Breast epithelium (tissue), 4 donors: ENCODE measurements around the gene CRIM1. TPM values are rescaled to one million over a fixed set of nuclear protein-coding genes. Genes with fewer than 3 reads are reported as not detected.

Experiments used
- DNase-seq, 2 donors: peaks; one replicate each; pipeline ENCODE4 v3.0.0-alpha.2; 2019; ENCODE audit warnings: low spot score in 2 of 2
- H3K27ac ChIP-seq, 2 donors: fragments of 200-600 bp; sonication (generic) in 1 of 2; one replicate each; pipeline ENCODE4 v1.5.1; 2016 to 2019; ENCODE audit warnings: mild to moderate bottlenecking in 1 of 2
- H3K27me3 ChIP-seq, 2 donors: fragments of 200-600 bp; sonication (generic) in 1 of 2; one replicate each; pipeline versions ENCODE4 v1.5.1 to v1.6.0; 2017 to 2019; ENCODE audit warnings: control low read depth in 1 of 2, mild to moderate bottlenecking in 1 of 2
- H3K36me3 ChIP-seq: fragments of 200-600 bp; one replicate; pipeline ENCODE4 v1.5.1; 2019
- H3K4me1 ChIP-seq, 2 donors: fragments of 200-600 bp; sonication (generic); one replicate each; pipeline ENCODE4 v1.5.1; 2016 to 2019; ENCODE audit warnings: control low read depth in 1 of 2
- H3K4me3 ChIP-seq, 3 donors: fragments of 200-600 bp; sonication (generic); 1 replicate in 2 of 3; 2 replicates in 1 of 3; pipeline ENCODE4 v1.5.1; 2016 to 2019; ENCODE audit warnings: mild to moderate bottlenecking in 3 of 3, moderate library complexity in 2 of 3
- H3K9me3 ChIP-seq, 2 donors: fragments of 200-600 bp; sonication (generic) in 1 of 2; one replicate each; pipeline ENCODE4 v1.5.1; 2016 to 2019; ENCODE audit warnings: control low read depth in 1 of 2
- CTCF ChIP-seq, 3 donors: fragments of 450-650 bp; IDR thresholded peaks; one replicate each; pipeline ENCODE4 v1.5.1; 2016 to 2017; ENCODE audit warnings: antibody characterized with exemption in 3 of 3, mild to moderate bottlenecking in 3 of 3, moderate library complexity in 3 of 3
- POLR2A ChIP-seq: fragments of 450-650 bp; IDR thresholded peaks from one replicate; pipeline ENCODE4 v1.6.1; 2016; ENCODE audit warnings: antibody characterized with exemption, mild to moderate bottlenecking, moderate library complexity
- POLR2AphosphoS5 ChIP-seq, 3 donors: sonication (generic); formaldehyde crosslinking; IDR thresholded peaks; one replicate each; pipeline ENCODE4 v1.6.1; 2017; ENCODE audit warnings: antibody characterized with exemption in 3 of 3
- intact Hi-C: fragments of 100-400 bp; cut with DNase I; formaldehyde crosslinking; loops from one replicate; pipeline ENCODE4 v1.15.1; 2023; ENCODE audit warnings: low total_unique reads
- total RNA-seq, 3 donors: library from RNA; depleted of rRNA; stranded (reverse); fragments of >200 nt; gene quantifications; one replicate each; pipeline ENCODE4 v1.1.0, GENCODE V29; 2016

The CRIM1 gene
- total RNA-seq, 3 donors from 2014 or later: 166 to 187 (median 178) TPM

GRCh38 chr2:36433311-36434217, 78.0 kb downstream of the CRIM1 start:
- Histone ChIP-seq H3K36me3 (no peaks in the 10 kb centered on the region), H3K27ac (peak overlapping the region; percentile 77 to 86), H3K4me1 (peaks cover 5 to 17% of the 10 kb centered on the region in 2 donors), H3K4me3 (peak overlapping the region in 2 of 3 donors; percentile 7 to 34), H3K9me3 (no peaks in the 10 kb centered on the region), H3K27me3 (no peaks in the 10 kb centered on the region)
- intact Hi-C loops: loop anchor here (10.0 kb wide), 1 partner anchor 79 kb away; the partner anchor contains the start of gene CRIM1
- peak; percentile 76 to 83 for DNase-seq
- TF ChIP-seq CTCF (IDR thresholded peaks at IDR 0.05): no peak
- TF ChIP-seq POLR2AphosphoS5 (IDR thresholded peaks at IDR 0.05): peak in 1 of 3 donors; percentile 21

- TF ChIP-seq POLR2A: no peak
- TF ChIP-seq POLR2AphosphoS5 (IDR thresholded peaks at IDR 0.05): peak in 1 of 3 donors; percentile 18
- Histone ChIP-seq H3K9me3 (no peaks in the 10 kb centered on the region), H3K4me3 (no peak overlapping the region), H3K36me3 (no peaks in the 10 kb centered on the region), H3K4me1 (peaks cover 6 to 9% of the 10 kb centered on the region in 2 donors), H3K27me3 (no peaks in the 10 kb centered on the region), H3K27ac (peak overlapping the region; percentile 67 to 78)
- no peak for DNase-seq
- intact Hi-C loops: loop anchor here (10.0 kb wide), 1 partner anchor 84 kb away; the partner anchor contains the start of gene CRIM1
Observed at GRCh38 chr2:36438449-36438977, 82.9 kb downstream of the CRIM1 start.

GRCh38 chr2:36439084-36439483, 83.5 kb downstream of the CRIM1 start:
- Histone ChIP-seq H3K4me1 (peaks cover 4 to 6% of the 10 kb centered on the region in 2 donors), H3K27ac (peak overlapping the region; percentile 67 to 82), H3K27me3 (no peaks in the 10 kb centered on the region), H3K4me3 (no peak overlapping the region), H3K9me3 (no peaks in the 10 kb centered on the region), H3K36me3 (no peaks in the 10 kb centered on the region)
- TF ChIP-seq POLR2AphosphoS5 (IDR thresholded peaks at IDR 0.05) (no peak), CTCF (IDR thresholded peaks at IDR 0.05) (no peak), POLR2A (no peak)
- intact Hi-C loops: loop anchor here (10.0 kb wide), 1 partner anchor 84 kb away; the partner anchor contains the start of gene CRIM1
- DNase-seq: no peak

- H3K4me3 ChIP-seq: peak overlapping the region in 1 of 3 donors; percentile 16
- H3K27me3 ChIP-seq: no peaks in the 10 kb centered on the region
- DNase-seq: peak in 1 of 2 donors; percentile 27
- H3K27ac ChIP-seq: peak overlapping the region; percentile 67 to 82
- TF ChIP-seq POLR2AphosphoS5 (IDR thresholded peaks at IDR 0.05) (no peak), CTCF (IDR thresholded peaks at IDR 0.05) (no peak), POLR2A (no peak)
- no peaks in the 10 kb centered on the region for H3K36me3 ChIP-seq
- no peaks in the 10 kb centered on the region for H3K9me3 ChIP-seq
- peaks cover 0 to 6% of the 10 kb centered on the region in 2 donors for H3K4me1 ChIP-seq
- intact Hi-C loops: no loop called here
Observed at GRCh38 chr2:36441065-36441625, 85.6 kb downstream of the CRIM1 start.

GRCh38 chr2:36441816-36442215, 86.2 kb downstream of the CRIM1 start:
- Histone ChIP-seq H3K27ac (peak overlapping the region; percentile 67 to 82), H3K36me3 (no peaks in the 10 kb centered on the region), H3K4me3 (peak overlapping the region in 1 of 3 donors; percentile 16), H3K9me3 (no peaks in the 10 kb centered on the region), H3K4me1 (peaks cover 0 to 6% of the 10 kb centered on the region in 2 donors), H3K27me3 (no peaks in the 10 kb centered on the region)
- DNase-seq: no peak
- TF ChIP-seq POLR2AphosphoS5 (IDR thresholded peaks at IDR 0.05) (no peak), CTCF (IDR thresholded peaks at IDR 0.05) (no peak), POLR2A (no peak)
- intact Hi-C loops: no loop called here
